ENCODE data around the gene ASTL.
A peak's percentile ranks its signal among the peaks of the same experiment; 100 is the strongest.
"Not testable (repeated sequence)": the region's sequence is repeated elsewhere in the genome, so short reads cannot be mapped to it uniquely, and the experiment has no call there.

Gene ASTL

GRCh38 chr2:96138179-96139145, at the start of gene ASTL:
Gene ASTL (minus strand): TSS chr2:96138502. CDS start chr2:96138436, 66 bp downstream.
- DNase-seq = peak in 1 of 2 experiments; percentile 10

DNA sequence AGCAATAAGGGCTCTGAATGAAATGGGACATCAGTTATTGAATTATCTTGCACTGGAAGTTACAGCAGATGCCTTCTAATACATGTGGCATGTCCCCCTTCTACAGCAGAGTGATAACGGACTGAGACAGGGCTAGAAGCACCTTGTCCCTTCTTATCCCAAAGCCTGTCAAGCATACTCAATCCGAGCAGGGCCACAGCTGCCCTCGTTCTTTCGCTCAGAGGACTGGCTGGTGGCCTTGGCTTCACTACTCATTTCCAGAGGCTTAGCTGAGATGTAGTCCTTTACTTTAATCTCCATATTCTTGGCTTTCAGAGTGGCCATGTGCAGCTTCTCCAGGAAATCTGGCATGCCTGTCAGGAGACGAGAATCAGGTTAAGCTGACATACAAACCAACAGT, 48.3 kb upstream of the ASTL start:
- DNase-seq = no peak

- DNase-seq = no peak
Measured at GRCh38 chr2:96185516-96185915, 47.2 kb upstream of the ASTL start.

GRCh38 chr2:96184989-96185388, 46.7 kb upstream of the ASTL start:
- no peak for DNase-seq

DNA sequence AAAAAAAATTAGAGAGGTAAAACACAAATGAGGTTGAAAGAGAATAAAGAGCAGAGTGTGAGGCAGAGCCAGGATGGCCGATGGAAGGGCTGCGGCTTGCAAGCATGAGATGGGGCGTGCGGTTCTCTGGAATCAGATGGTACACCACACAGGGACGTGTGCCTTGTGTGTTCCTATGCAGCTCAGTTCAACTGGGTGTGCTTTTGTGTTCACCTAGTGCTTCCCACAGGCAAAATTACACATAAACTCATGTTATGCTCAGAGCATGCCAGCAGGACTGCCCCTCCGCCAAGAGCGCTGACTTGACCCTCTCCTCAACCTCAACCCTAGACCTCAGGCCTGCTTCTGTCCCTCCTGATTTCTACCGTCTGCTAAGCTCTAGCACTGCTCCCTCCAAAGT, 45.9 kb upstream of the ASTL start:
- no peak for DNase-seq

GRCh38 chr2:96181529-96181928, 43.2 kb upstream of the ASTL start:
- no peak for DNase-seq

GRCh38 chr2:96180521-96180920, 42.2 kb upstream of the ASTL start:
- no peak for DNase-seq

DNA sequence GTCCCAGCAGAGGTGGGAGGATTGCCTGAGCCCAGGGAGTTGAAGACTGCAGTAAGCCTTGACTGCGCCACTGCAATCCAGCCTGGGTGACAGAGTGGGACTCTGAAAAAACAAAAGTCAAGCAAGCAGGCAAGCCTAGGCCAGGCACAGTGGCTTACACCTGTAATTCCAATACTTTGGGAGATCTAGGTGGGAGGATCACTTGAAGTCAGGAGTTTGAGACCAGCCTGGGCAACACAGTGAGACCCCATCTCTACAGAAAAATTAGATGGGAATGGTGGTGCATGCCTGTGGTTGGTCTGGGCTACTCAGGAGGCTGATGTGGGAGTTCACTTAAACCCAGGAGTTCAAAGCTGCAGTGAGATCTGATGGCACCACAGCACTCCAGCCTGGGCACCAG, 41.7 kb upstream of the ASTL start:
- DNase-seq = no peak

GRCh38 chr2:96176661-96177060, 38.4 kb upstream of the ASTL start:
- DNase-seq = no peak

- no peak for DNase-seq
Measured at GRCh38 chr2:96175951-96176350, 37.6 kb upstream of the ASTL start.

DNA sequence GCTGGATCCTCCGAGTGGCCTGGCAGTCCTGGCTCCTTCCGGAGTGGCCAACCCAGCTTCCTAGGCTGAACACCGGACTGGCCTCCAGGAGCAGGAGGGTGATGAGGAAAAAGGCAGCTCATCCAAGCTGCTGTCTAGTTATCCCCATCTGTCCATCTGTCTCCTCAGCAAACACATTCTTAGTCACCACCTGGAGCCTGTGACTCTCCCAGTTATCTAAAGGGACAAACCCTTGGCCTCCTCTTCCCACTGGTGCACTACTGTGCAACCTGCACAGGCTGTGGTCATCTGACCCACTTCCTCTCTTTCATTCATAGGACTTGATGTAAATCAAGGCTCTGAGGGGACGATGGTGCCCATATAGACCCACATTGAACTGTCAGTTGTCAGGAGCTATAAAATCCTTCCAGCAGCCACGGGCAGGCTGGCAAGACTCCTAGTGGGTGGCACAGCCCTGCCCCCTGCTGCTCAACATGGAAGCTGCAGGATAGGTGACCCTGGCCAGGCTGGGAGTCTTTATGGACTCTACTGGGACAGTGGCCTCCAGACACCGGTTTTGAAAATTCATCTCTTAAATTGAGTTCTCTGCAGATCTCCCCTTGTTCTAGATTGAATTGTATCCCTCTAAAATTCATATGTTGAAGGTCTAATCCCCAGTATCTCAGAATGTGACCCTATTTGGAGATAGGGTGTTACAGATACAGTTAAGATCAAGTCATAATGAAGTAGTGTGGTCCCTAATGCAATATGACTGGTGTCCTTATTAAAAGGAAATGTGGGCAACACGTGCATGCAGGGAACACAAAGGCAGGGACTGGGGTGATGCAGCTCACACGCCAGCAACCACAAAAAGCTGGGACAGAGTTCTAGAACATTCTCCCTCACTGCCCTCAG, 36.2 kb upstream of the ASTL start:
- peak; percentile 25 to 54 for DNase-seq

DNA sequence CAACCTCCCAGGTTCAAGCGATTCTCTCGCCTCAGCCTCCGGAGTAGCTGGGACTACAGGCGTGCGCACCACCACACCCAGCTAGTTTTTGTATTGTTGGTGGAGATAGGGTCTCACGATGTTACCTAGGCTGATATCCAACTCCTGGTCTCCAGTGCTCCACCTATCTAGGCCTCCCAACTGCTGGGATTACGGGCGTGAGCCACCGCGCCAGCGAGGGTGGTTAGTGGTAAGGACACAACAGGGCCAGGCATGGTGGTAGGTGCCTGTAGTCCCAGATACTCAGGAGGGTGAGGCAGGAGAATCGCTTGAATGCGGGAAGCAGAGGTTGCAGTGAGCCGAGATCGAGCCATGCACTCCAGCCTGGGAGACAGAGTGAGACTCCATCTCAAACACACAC, 33.5 kb upstream of the ASTL start:
- no peak for DNase-seq

GRCh38 chr2:96170626-96171025, 32.3 kb upstream of the ASTL start:
- no peak for DNase-seq

DNA sequence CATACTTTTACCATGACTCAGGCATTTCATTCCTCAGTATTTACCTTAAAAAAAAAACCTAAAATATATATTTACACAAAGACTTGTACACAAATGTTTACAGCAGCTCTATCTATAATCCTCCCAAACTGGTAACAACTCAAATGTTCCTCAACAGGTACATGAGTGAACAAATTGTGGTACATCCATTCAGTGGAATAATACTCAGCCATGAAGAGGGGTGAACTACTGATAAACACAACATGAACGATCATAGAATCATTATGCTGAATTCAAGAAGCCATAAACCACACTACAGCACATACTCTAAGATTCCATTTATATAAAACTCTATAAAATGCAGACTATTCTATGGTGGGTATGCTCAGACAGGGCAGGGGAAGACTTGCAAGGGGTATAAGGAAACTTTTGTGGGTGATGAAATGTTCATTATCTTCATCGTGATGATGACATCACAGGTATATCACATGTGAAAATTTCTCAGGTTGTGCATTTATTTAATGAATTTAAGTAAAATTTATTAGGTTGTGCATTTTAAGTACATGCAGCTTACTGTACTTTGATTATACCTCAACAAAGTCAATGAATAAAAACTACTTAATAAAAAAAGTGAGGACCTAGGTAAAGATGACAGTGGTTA, 31.7 kb upstream of the ASTL start:
- DNase-seq = no peak

GRCh38 chr2:96167407-96168013, 29.2 kb upstream of the ASTL start:
- no peak for DNase-seq

- no peak for DNase-seq
Measured at GRCh38 chr2:96164459-96165184, 26.3 kb upstream of the ASTL start.

DNA sequence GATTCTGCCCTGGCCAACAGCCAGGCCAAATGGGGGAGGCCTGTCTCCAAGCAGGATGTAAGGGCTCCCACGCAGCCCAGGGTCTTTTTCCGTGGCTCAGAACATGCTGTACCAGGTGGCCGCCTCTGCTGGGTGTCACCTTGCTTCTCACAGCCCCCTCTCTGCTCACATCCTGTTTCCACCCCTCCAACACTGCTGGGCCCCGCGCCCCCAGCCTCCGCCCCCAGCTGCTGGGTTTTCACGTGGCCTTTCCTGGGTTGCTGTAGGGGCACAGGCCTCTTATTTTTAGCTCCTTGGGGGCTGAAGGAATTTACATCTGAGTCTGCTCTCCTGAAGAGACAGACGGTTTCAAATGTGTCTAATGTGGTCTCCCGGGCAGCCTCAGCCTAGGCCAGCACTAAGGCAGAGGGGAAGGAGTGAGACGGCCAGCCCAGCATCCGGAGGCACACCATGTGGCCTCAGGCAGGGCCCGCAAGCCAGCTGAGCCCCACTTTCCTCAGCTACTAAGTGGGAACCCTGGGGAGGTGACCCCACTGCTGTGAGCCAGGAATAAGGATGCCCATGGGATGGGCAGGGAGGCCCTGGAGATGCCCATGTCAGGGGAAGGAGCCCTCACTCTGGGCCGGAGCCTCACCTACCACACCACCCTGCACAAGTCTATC, 25.6 kb upstream of the ASTL start:
- DNase-seq = no peak

- no peak for DNase-seq
Measured at GRCh38 chr2:96163415-96163767, 25.1 kb upstream of the ASTL start.

DNA sequence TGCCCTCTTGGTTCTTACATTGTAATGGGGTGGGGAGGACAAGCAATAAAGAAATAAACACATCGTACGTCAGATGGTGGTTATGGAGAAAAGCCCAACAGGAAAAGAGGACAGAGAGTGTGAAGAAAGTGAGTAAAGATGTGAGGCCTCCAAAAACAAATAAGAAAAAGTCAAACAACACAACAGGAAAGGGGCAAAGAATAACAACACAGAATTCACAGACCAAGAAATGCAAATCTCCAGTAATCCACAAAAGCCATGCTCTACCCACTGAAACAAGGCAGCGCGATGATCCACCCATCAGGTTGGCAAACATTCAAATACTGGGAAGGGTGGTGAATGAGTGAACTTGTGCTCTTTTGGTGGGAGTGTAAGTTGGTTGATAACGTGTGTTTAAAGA, 23.6 kb upstream of the ASTL start:
- DNase-seq = no peak

GRCh38 chr2:96160366-96160765, 22.1 kb upstream of the ASTL start:
- not testable (repeated sequence) for DNase-seq

- no peak for DNase-seq
Measured at GRCh38 chr2:96159084-96159830, 21.0 kb upstream of the ASTL start.

All from NCI-H1930 (cell line).